Gastrocnemius medialis (tissue), 4 donors: ENCODE data around the gene ACACB.

Experiments used
- CTCF ChIP-seq, 5 experiments: fragments of 450-650 bp in 3 of 5; fragments of 200-600 bp in 2 of 5; sonication (generic) in 2 of 5; IDR thresholded peaks in 4 of 5; conservative IDR thresholded peaks in 1 of 5; 1 replicate in 4 of 5; 2 replicates in 1 of 5; pipeline ENCODE4 v1.5.1; 2016 to 2019; ENCODE audit warnings: antibody characterized with exemption in 5 of 5, mild to moderate bottlenecking in 3 of 5, moderate library complexity in 3 of 5
- POLR2A ChIP-seq, 2 donors: fragments of 450-650 bp; IDR thresholded peaks; one replicate each; pipeline ENCODE4 v1.6.1; 2017; ENCODE audit warnings: antibody characterized with exemption in 2 of 2, mild to moderate bottlenecking in 2 of 2, moderate library complexity in 2 of 2

GRCh38 chr12:109139360-109139759 lies 23.0 kb downstream of the ACACB start:
- TF ChIP-seq POLR2A (IDR thresholded peaks at IDR 0.05) (no peak), CTCF (IDR thresholded peaks at IDR 0.05 in 4 of 5, conservative IDR thresholded peaks at IDR 0.05 in 1 of 5) (no peak)
